GM12878 (cell line): ENCODE data around the gene GPR152. TPM values are rescaled to one million over a fixed set of nuclear protein-coding genes. Genes with fewer than 3 reads are reported as not detected.
A peak's percentile ranks its signal among the peaks of the same experiment; 100 is the strongest.

Experiments used
- ATF7 ChIP-seq: fragments of 450-650 bp; IDR thresholded peaks from 2 replicates; pipeline ENCODE4 v1.6.1; 2016; ENCODE audit warnings: low read depth, mild to moderate bottlenecking
- BHLHE40 ChIP-seq, 2 experiments: fragments of 450-650 bp in 1 of 2; IDR thresholded peaks; 2 replicates each; pipeline ENCODE4 v1.6.1; 2011 to 2017; ENCODE audit warnings: low read depth in 2 of 2, borderline replicate concordance in 1 of 2, improper control_type of control experiment in 1 of 2, low read length in 1 of 2, mild to moderate bottlenecking in 1 of 2
- BMI1 ChIP-seq: fragments of 450-650 bp; IDR thresholded peaks from 2 replicates; pipeline ENCODE4 v1.6.1; 2016; ENCODE audit warnings: mild to moderate bottlenecking, moderate library complexity, borderline replicate concordance
- CBFB ChIP-seq: IDR thresholded peaks from 2 replicates; pipeline ENCODE4 v1.6.1; 2016; ENCODE audit warnings: antibody characterized with exemption, low read depth
- CEBPZ ChIP-seq: fragments of 150-350 bp; IDR thresholded peaks from 2 replicates; pipeline ENCODE4 v1.6.1; 2016; ENCODE audit warnings: low read depth, low read length
- CHD4 ChIP-seq: fragments of 200-600 bp; sonication (generic); IDR thresholded peaks from 2 replicates; pipeline ENCODE4 v1.6.1; 2016; ENCODE audit warnings: mild to moderate bottlenecking
- GATAD2B ChIP-seq: fragments of 450-650 bp; conservative IDR thresholded peaks from 2 replicates; pipeline ENCODE4 v1.6.1; 2017; ENCODE audit warnings: low read depth, mild to moderate bottlenecking, moderate library complexity
- KDM1A ChIP-seq: fragments of 200-600 bp; sonication (generic); IDR thresholded peaks from 2 replicates; pipeline ENCODE4 v1.6.1; 2016; ENCODE audit warnings: borderline replicate concordance
- RAD21 ChIP-seq: IDR thresholded peaks from 2 replicates; pipeline ENCODE4 v1.6.1; 2011; ENCODE audit warnings: mild to moderate bottlenecking, low read depth, low read length, moderate library complexity; ENCODE audit not compliant: insufficient read depth
- TCF12 ChIP-seq: IDR thresholded peaks from 2 replicates; pipeline ENCODE4 v1.6.1; 2011; ENCODE audit warnings: low read depth, mild to moderate bottlenecking, low read length
- TCF3 ChIP-seq: IDR thresholded peaks from 2 replicates; pipeline ENCODE4 v1.6.1; 2012; ENCODE audit warnings: low read depth, mild to moderate bottlenecking, low read length, borderline replicate concordance; ENCODE audit not compliant: insufficient read depth
- ZBTB40 ChIP-seq: fragments of 450-650 bp; IDR thresholded peaks from 2 replicates; pipeline ENCODE4 v1.6.1; 2016; ENCODE audit warnings: mild to moderate bottlenecking, moderate library complexity, borderline replicate concordance
- ZNF24 ChIP-seq: fragments of 450-650 bp; IDR thresholded peaks from 2 replicates; pipeline ENCODE4 v1.6.1; 2017; ENCODE audit warnings: antibody characterized with exemption, mild to moderate bottlenecking
- polyA plus RNA-seq, 11 experiments: library from polyadenylated mRNA; depleted of rRNA in 4 of 11; unstranded in 6 of 11; stranded (reverse) in 5 of 11; fragments of >200 nt; fragmentation: Nextera tagmentation in 4 of 11; fragmentation: Illumina TruSeq in 1 of 11; extraction: Ambion mirVana in 4 of 11; extraction: Trizol in 1 of 11; gene quantifications; 1 replicate in 1 of 11; 2 replicates in 10 of 11; pipeline versions ENCODE4 v1.2.1 to v1.2.3, GENCODE V29; 2011 to 2016; ENCODE audit warnings: inconsistent platforms in 2 of 11, missing spikeins in 2 of 11, low read depth in 1 of 11
- total RNA-seq, 4 experiments: library from RNA; depleted of rRNA in 3 of 4; stranded (reverse); fragments of >200 nt in 3 of 4; fragmentation: Illumina TruSeq in 1 of 4; extraction: Trizol in 1 of 4; gene quantifications; 2 replicates each; pipeline versions ENCODE4 v1.2.1 to v1.2.3, GENCODE V29; 2013 to 2021

Gene GPR152
- total and polyA plus RNA-seq, 10 of the 15 experiments (the other 5 are each of a cell fraction or from before 2014, with no cell fraction given): not detected

GRCh38 chr11:67470337-67471002 is 17.9 kb upstream of the GPR152 start (continued):
- no peak; the same call in 1 of the 2 replicates for TF ChIP-seq ZBTB40
- no peak for TF ChIP-seq CEBPZ
- no peak for TF ChIP-seq CHD4
- no peak for TF ChIP-seq KDM1A
- TF ChIP-seq BMI1: no peak
- no peak for TF ChIP-seq BHLHE40 (IDR thresholded peaks at IDR 0.05; ENCODE audit: borderline replicate concordance in 1 of 2, low read depth in 2 of 2, low read length in 1 of 2)
- TF ChIP-seq TCF3: no peak
- TF ChIP-seq GATAD2B: no peak
- TF ChIP-seq CBFB: no peak
- no peak for TF ChIP-seq RAD21
- TF ChIP-seq TCF12: no peak
- no peak for TF ChIP-seq ATF7
- TF ChIP-seq ZNF24: peak; percentile 84; the same call in 1 of the 2 replicates
- TF ChIP-seq, all 136 proteins: peak for 4
